ENCODE results near the gene TMEM200C. TPM values are rescaled to one million over a fixed set of nuclear protein-coding genes. Genes with fewer than 3 reads are reported as not detected.

The TMEM200C gene
- total and polyA plus RNA-seq, 2 donors (not counting 3 experiments of a cell fraction or from before 2014, with no cell fraction given): 0.07 TPM; not detected in 1

DNA sequence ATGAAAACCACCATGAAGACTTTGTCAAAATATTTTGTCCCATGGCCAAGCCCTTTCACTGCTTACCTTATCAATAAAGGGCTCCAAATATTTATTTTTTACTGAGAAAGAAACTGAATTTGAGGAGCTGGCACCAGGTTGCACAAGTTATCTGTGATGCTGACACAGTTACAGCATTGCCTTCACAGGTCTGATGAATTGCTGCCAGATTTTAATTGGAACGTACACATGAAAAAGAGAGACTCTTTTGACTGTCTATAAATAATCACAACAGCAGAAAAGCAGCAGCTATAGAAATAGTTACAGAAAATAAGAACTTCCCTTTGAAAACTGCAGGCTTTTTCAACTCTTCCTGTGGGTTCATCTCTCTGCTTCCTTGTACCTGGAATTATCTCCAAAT, 23.9 kb downstream of the TMEM200C start:
- Histone ChIP-seq H4K20me1 (replicated peaks; ENCODE audit: control insufficient read depth, extremely low read depth, insufficient read depth, low read length) (no peaks in the 10 kb centered on the region), H3K27ac (ENCODE audit: insufficient read depth, low read depth, low read length) (no peak overlapping the region), H3K4me3 (replicated peaks in 1 of 3; ENCODE audit: insufficient read depth in 1 of 3, low read depth in 1 of 3, low read length in 3 of 3) (no peak overlapping the region), H3K9ac (replicated peaks; ENCODE audit: extremely low read depth, insufficient read depth, low read length) (no peak overlapping the region), H2AFZ (ENCODE audit: low read depth, low read length) (no peak overlapping the region), H3K36me3 (ENCODE audit: control insufficient read depth in 2 of 2, extremely low read depth in 1 of 2, insufficient read depth in 2 of 2, low read length in 2 of 2) (no peaks in the 10 kb centered on the region), H3K79me2 (ENCODE audit: control insufficient read depth, insufficient read depth, low read length) (no peaks in the 10 kb centered on the region), H3K9me3 (replicated peaks; ENCODE audit: control insufficient read depth, insufficient read depth, low read length) (no peaks in the 10 kb centered on the region), H3K27me3 (ENCODE audit: control insufficient read depth in 2 of 2, insufficient read depth in 2 of 2, low read length in 2 of 2) (no peaks in the 10 kb centered on the region), H3K4me1 (ENCODE audit: control insufficient read depth, extremely low read depth, insufficient read depth, low read length) (no peaks in the 10 kb centered on the region), H3K9me1 (replicated peaks; ENCODE audit: control insufficient read depth, extremely low read depth, insufficient read depth, low read length) (no peaks in the 10 kb centered on the region), H3K4me2 (ENCODE audit: insufficient read depth, low read length) (no peak overlapping the region)
- intact Hi-C loops (cut with micrococcal nuclease): no loop called here
- DNase-seq (ENCODE audit: low read depth, low spot score) (no peak), FAIRE-seq (no peak)
- POLR2A ChIA-PET: no interaction called here
- CTCF ChIA-PET: interaction anchor here (1.1 to 1.4 kb wide), 2 partner anchors 19 to 651 kb away, joined by 5 to 6 read pairs; no protein-coding TSS in a partner anchor
- BruUV-seq (replicated peaks): no TSS peak
- no peak for TF ChIP-seq MYC (IDR thresholded peaks at IDR 0.05; ENCODE audit: low read depth, low read length)
- no peak for TF ChIP-seq GATA2 (IDR thresholded peaks at IDR 0.05; ENCODE audit: insufficient read depth, insufficient read length, low read depth, low read length)
- TF ChIP-seq, protein P1, sequence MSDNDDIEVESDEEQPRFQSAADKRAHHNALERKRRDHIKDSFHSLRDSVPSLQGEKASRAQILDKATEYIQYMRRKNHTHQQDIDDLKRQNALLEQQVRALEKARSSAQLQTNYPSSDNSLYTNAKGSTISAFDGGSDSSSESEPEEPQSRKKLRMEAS (IDR thresholded peaks at IDR 0.05; ENCODE audit: insufficient read depth, insufficient read length): no peak
- TF ChIP-seq, protein P2, sequence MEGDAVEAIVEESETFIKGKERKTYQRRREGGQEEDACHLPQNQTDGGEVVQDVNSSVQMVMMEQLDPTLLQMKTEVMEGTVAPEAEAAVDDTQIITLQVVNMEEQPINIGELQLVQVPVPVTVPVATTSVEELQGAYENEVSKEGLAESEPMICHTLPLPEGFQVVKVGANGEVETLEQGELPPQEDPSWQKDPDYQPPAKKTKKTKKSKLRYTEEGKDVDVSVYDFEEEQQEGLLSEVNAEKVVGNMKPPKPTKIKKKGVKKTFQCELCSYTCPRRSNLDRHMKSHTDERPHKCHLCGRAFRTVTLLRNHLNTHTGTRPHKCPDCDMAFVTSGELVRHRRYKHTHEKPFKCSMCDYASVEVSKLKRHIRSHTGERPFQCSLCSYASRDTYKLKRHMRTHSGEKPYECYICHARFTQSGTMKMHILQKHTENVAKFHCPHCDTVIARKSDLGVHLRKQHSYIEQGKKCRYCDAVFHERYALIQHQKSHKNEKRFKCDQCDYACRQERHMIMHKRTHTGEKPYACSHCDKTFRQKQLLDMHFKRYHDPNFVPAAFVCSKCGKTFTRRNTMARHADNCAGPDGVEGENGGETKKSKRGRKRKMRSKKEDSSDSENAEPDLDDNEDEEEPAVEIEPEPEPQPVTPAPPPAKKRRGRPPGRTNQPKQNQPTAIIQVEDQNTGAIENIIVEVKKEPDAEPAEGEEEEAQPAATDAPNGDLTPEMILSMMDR (IDR thresholded peaks at IDR 0.05; ENCODE audit: extremely low read depth in 1 of 2, insufficient read depth in 1 of 2, low read depth in 1 of 2, low read length in 2 of 2): no peak
- TF ChIP-seq EZH2 (IDR thresholded peaks at IDR 0.05; ENCODE audit: borderline replicate concordance, low read depth, low read length, severe bottlenecking): no peak
- no peak for TF ChIP-seq POLR2AphosphoS5 (IDR thresholded peaks at IDR 0.05; ENCODE audit: insufficient read depth, low read depth, low read length)
- TF ChIP-seq POLR2A (IDR thresholded peaks at IDR 0.05; ENCODE audit: low read depth, low read length): no peak
- no peak for TF ChIP-seq JUN (IDR thresholded peaks at IDR 0.05; ENCODE audit: borderline replicate concordance, insufficient read depth, insufficient read length, low read depth)
- no peak for TF ChIP-seq FOS (IDR thresholded peaks at IDR 0.05; ENCODE audit: borderline replicate concordance, insufficient read depth, low read length)
- dilution Hi-C loops (cut with MboI; ENCODE audit: extremely low pct_ligation_motif_present, low sequenced_read_pairs): no loop called here
